ENCODE measurements around the gene ARHGEF28.

Gene ARHGEF28

DNA sequence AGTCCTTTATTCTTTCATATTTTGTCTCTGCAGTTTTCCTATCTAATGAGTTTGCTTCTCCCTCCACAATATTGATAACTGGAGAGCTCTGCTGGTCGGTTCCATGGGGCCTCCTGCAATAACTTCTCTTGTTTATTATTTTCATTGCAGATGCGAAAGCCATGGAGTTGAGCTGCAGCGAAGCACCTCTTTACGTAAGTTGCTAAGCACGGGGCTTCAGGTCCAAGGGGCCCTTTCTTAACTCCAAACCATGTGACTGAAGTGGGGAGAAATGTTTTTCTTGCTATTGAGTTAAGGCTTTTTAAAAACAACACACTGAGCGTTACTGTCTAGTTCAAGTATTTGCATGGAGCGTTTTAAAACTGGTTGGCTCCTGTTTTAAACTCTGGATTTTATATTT lies 58.7 kb downstream of the ARHGEF28 start:
- Histone ChIP-seq H2AK5ac (ENCODE audit: low read length, severe bottlenecking) (no peak overlapping the region), H2AFZ (ENCODE audit: low read depth, low read length) (no peak overlapping the region), H3K4ac (ENCODE audit: low read depth in 1 of 2, low read length in 2 of 2) (no peak overlapping the region), H3K14ac (ENCODE audit: low read length in 2 of 2) (no peak overlapping the region), H3K9ac (ENCODE audit: low read length) (no peak overlapping the region), H3K4me3 (ENCODE audit: insufficient read depth in 1 of 2, low read depth in 1 of 2, low read length in 2 of 2) (no peak overlapping the region), H2BK120ac (ENCODE audit: low read depth, low read length) (no peak overlapping the region), H2BK5ac (ENCODE audit: low read depth, low read length, poor library complexity, severe bottlenecking) (no peak overlapping the region), H3K4me2 (ENCODE audit: low read length, poor library complexity, severe bottlenecking) (no peak overlapping the region), H3K79me1 (replicated peaks; ENCODE audit: low read length, poor library complexity, severe bottlenecking) (peaks cover 12% of the 10 kb centered on the region), H3K23ac (ENCODE audit: low read length in 2 of 2) (no peak overlapping the region), H2BK12ac (ENCODE audit: low read length in 2 of 2) (no peak overlapping the region), H3K27ac (ENCODE audit: low read length, poor library complexity, severe bottlenecking) (no peak overlapping the region), H3K4me1 (ENCODE audit: control insufficient read depth, insufficient read depth, low read depth, low read length) (peaks cover 3% of the 10 kb centered on the region), H3K27me3 (ENCODE audit: control insufficient read depth in 1 of 2, insufficient read depth in 1 of 2, low read length in 2 of 2) (no peaks in the 10 kb centered on the region), H3K18ac (ENCODE audit: low read depth in 1 of 2, low read length in 2 of 2) (no peak overlapping the region), H2BK15ac (ENCODE audit: low read depth, poor library complexity, severe bottlenecking) (no peak overlapping the region), H3K36me3 (ENCODE audit: control insufficient read depth in 1 of 2, insufficient read depth in 2 of 2, low read depth in 1 of 2, low read length in 2 of 2) (peaks cover 0 to 8% of the 10 kb centered on the region in 2 experiments), H4K8ac (ENCODE audit: low read length) (no peak overlapping the region), H4K91ac (ENCODE audit: low read length) (no peak overlapping the region), H3K9me3 (ENCODE audit: control insufficient read depth, low read length) (no peaks in the 10 kb centered on the region)
- WGBS: 95% methylated on average over 6 of the region's 7 CpGs
- no peak for DNase-seq

DNA sequence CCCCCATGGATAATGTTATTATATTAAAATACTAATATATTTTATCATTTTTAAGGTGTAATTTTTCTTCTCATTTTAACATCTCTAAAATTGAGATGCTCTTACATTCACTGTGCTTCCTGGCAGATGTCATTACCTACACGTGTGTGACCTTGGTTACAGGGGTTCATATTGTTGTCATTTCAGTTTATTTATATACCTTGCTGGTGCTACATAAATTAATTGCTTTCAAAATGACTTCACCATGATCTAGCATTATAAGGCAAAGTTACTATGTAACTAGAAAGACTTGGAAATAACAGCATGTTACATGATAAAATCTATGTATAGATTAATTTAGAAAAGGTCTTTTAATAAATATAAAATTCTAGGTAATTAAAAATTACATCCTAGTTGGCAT lies 60.9 kb downstream of the ARHGEF28 start:
- Histone ChIP-seq H3K9ac (ENCODE audit: low read length) (no peak overlapping the region), H3K79me1 (replicated peaks; ENCODE audit: low read length, poor library complexity, severe bottlenecking) (peaks cover 9% of the 10 kb centered on the region), H3K4me1 (ENCODE audit: control insufficient read depth, insufficient read depth, low read depth, low read length) (peaks cover 6% of the 10 kb centered on the region), H3K9me3 (ENCODE audit: control insufficient read depth, low read length) (no peaks in the 10 kb centered on the region), H3K23ac (ENCODE audit: low read length in 2 of 2) (no peak overlapping the region), H2AK5ac (ENCODE audit: low read length, severe bottlenecking) (no peak overlapping the region), H3K4me2 (ENCODE audit: low read length, poor library complexity, severe bottlenecking) (no peak overlapping the region), H3K14ac (ENCODE audit: low read length in 2 of 2) (no peak overlapping the region), H4K8ac (ENCODE audit: low read length) (no peak overlapping the region), H3K36me3 (ENCODE audit: control insufficient read depth in 1 of 2, insufficient read depth in 2 of 2, low read depth in 1 of 2, low read length in 2 of 2) (peaks cover 0 to 5% of the 10 kb centered on the region in 2 experiments), H2BK5ac (ENCODE audit: low read depth, low read length, poor library complexity, severe bottlenecking) (no peak overlapping the region), H2AFZ (ENCODE audit: low read depth, low read length) (no peak overlapping the region), H3K4me3 (ENCODE audit: insufficient read depth in 1 of 2, low read depth in 1 of 2, low read length in 2 of 2) (no peak overlapping the region), H4K91ac (ENCODE audit: low read length) (no peak overlapping the region), H2BK120ac (ENCODE audit: low read depth, low read length) (no peak overlapping the region), H2BK12ac (ENCODE audit: low read length in 2 of 2) (no peak overlapping the region), H3K27ac (ENCODE audit: low read length, poor library complexity, severe bottlenecking) (no peak overlapping the region), H3K4ac (ENCODE audit: low read depth in 1 of 2, low read length in 2 of 2) (no peak overlapping the region), H2BK15ac (ENCODE audit: low read depth, poor library complexity, severe bottlenecking) (no peak overlapping the region), H3K27me3 (ENCODE audit: control insufficient read depth in 1 of 2, insufficient read depth in 1 of 2, low read length in 2 of 2) (no peaks in the 10 kb centered on the region), H3K18ac (ENCODE audit: low read depth in 1 of 2, low read length in 2 of 2) (no peak overlapping the region)
- no CpG with 5 or more reads among the region's 1 CpG for WGBS
- DNase-seq: no peak

DNA sequence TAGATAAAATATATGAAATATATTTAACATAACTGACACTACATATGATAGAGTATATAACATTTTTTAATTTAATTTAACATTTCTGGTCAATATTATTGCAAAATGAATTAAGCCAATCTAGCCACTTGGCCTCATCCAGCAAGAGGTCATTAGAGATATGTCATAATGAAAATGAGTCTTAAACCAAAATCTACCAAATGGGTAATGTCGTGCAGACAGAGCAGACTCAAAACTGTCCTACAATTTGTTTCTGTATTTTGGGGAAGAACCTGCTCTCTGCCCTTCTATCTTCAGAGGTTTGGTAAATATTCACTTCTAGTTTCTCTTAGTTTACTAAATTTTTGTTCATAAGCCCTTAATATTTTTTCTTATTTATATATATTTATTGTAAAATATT lies 61.4 kb downstream of the ARHGEF28 start:
- Histone ChIP-seq H2BK5ac (ENCODE audit: low read depth, low read length, poor library complexity, severe bottlenecking) (no peak overlapping the region), H2BK120ac (ENCODE audit: low read depth, low read length) (no peak overlapping the region), H2BK12ac (ENCODE audit: low read length in 2 of 2) (no peak overlapping the region), H3K4me2 (ENCODE audit: low read length, poor library complexity, severe bottlenecking) (no peak overlapping the region), H2AFZ (ENCODE audit: low read depth, low read length) (no peak overlapping the region), H3K4me1 (ENCODE audit: control insufficient read depth, insufficient read depth, low read depth, low read length) (peaks cover 6% of the 10 kb centered on the region), H3K36me3 (ENCODE audit: control insufficient read depth in 1 of 2, insufficient read depth in 2 of 2, low read depth in 1 of 2, low read length in 2 of 2) (peaks cover 0 to 5% of the 10 kb centered on the region in 2 experiments), H2BK15ac (ENCODE audit: low read depth, poor library complexity, severe bottlenecking) (no peak overlapping the region), H3K23ac (ENCODE audit: low read length in 2 of 2) (no peak overlapping the region), H3K79me1 (replicated peaks; ENCODE audit: low read length, poor library complexity, severe bottlenecking) (peaks cover 9% of the 10 kb centered on the region), H3K27me3 (ENCODE audit: control insufficient read depth in 1 of 2, insufficient read depth in 1 of 2, low read length in 2 of 2) (no peaks in the 10 kb centered on the region), H4K8ac (ENCODE audit: low read length) (no peak overlapping the region), H3K27ac (ENCODE audit: low read length, poor library complexity, severe bottlenecking) (no peak overlapping the region), H4K91ac (ENCODE audit: low read length) (no peak overlapping the region), H3K18ac (ENCODE audit: low read depth in 1 of 2, low read length in 2 of 2) (no peak overlapping the region), H2AK5ac (ENCODE audit: low read length, severe bottlenecking) (no peak overlapping the region), H3K9me3 (ENCODE audit: control insufficient read depth, low read length) (no peaks in the 10 kb centered on the region), H3K9ac (ENCODE audit: low read length) (no peak overlapping the region), H3K14ac (ENCODE audit: low read length in 2 of 2) (no peak overlapping the region), H3K4ac (ENCODE audit: low read depth in 1 of 2, low read length in 2 of 2) (no peak overlapping the region), H3K4me3 (ENCODE audit: insufficient read depth in 1 of 2, low read depth in 1 of 2, low read length in 2 of 2) (no peak overlapping the region)
- DNase-seq: no peak
- WGBS: no CpG with 5 or more reads among the region's 1 CpG

DNA sequence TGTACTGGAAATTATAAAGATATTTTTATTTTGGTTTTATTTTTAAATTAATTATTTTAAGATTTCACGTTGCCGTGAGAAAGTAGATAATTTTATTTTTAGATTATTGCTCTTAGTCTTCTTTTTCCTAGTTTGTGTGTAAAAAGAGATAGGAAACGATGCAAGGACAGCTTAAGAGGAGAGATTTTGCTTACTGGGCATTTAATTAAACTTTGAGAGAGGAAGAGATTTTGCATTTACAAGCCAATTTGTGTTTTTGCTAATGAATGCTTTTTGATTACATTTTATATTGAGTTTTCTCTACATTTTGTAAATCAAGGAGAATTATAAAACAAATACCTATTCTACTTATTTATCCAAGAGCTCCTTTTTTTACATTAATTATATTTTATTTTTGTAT lies 64.0 kb downstream of the ARHGEF28 start:
- H2BK5ac ChIP-seq (ENCODE audit: low read depth, low read length, poor library complexity, severe bottlenecking): no peak overlapping the region
- no peaks in the 10 kb centered on the region for H3K27me3 ChIP-seq (ENCODE audit: control insufficient read depth in 1 of 2, insufficient read depth in 1 of 2, low read length in 2 of 2)
- no peak overlapping the region for H3K4me3 ChIP-seq (ENCODE audit: insufficient read depth in 1 of 2, low read depth in 1 of 2, low read length in 2 of 2)
- H2BK15ac ChIP-seq (ENCODE audit: low read depth, poor library complexity, severe bottlenecking): no peak overlapping the region
- no peak overlapping the region for H3K14ac ChIP-seq (ENCODE audit: low read length in 2 of 2)
- no peak overlapping the region for H3K27ac ChIP-seq (ENCODE audit: low read length, poor library complexity, severe bottlenecking)
- H3K18ac ChIP-seq (ENCODE audit: low read depth in 1 of 2, low read length in 2 of 2): no peak overlapping the region
- H2BK12ac ChIP-seq (ENCODE audit: low read length in 2 of 2): no peak overlapping the region
- H4K91ac ChIP-seq (ENCODE audit: low read length): no peak overlapping the region
- no peaks in the 10 kb centered on the region for H3K9me3 ChIP-seq (ENCODE audit: control insufficient read depth, low read length)
- no peak overlapping the region for H3K4ac ChIP-seq (ENCODE audit: low read depth in 1 of 2, low read length in 2 of 2)
- no peak overlapping the region for H2BK120ac ChIP-seq (ENCODE audit: low read depth, low read length)
- H3K79me1 ChIP-seq (replicated peaks; ENCODE audit: low read length, poor library complexity, severe bottlenecking): peaks cover 3% of the 10 kb centered on the region
- H3K4me2 ChIP-seq (ENCODE audit: low read length, poor library complexity, severe bottlenecking): no peak overlapping the region
- no peak overlapping the region for H4K8ac ChIP-seq (ENCODE audit: low read length)
- peaks cover 0 to 3% of the 10 kb centered on the region in 2 experiments for H3K36me3 ChIP-seq (ENCODE audit: control insufficient read depth in 1 of 2, insufficient read depth in 2 of 2, low read depth in 1 of 2, low read length in 2 of 2)
- H3K9ac ChIP-seq (ENCODE audit: low read length): no peak overlapping the region
- H3K4me1 ChIP-seq (ENCODE audit: control insufficient read depth, insufficient read depth, low read depth, low read length): peaks cover 11% of the 10 kb centered on the region
- H2AK5ac ChIP-seq (ENCODE audit: low read length, severe bottlenecking): no peak overlapping the region
- no peak overlapping the region for H3K23ac ChIP-seq (ENCODE audit: low read length in 2 of 2)
- H2AFZ ChIP-seq (ENCODE audit: low read depth, low read length): no peak overlapping the region
- WGBS: 92% methylated on average over 3 of the region's 3 CpGs
- no peak for DNase-seq

Data from mesenchymal stem cell (in vitro differentiated cells and primary cell).